Hippocampal formation (tissue), 2 donors: Measurements from ENCODE around the gene CYB5R3.
"Not testable (repeated sequence)": the region's sequence is repeated elsewhere in the genome, so short reads cannot be mapped to it uniquely, and the experiment has no call there.

ENCODE experiments used
- DNase-seq, 2 donors: peaks; one replicate each; lab custom pipeline; 2025; lab: John Stamatoyannopoulos, UW

Gene CYB5R3

DNA sequence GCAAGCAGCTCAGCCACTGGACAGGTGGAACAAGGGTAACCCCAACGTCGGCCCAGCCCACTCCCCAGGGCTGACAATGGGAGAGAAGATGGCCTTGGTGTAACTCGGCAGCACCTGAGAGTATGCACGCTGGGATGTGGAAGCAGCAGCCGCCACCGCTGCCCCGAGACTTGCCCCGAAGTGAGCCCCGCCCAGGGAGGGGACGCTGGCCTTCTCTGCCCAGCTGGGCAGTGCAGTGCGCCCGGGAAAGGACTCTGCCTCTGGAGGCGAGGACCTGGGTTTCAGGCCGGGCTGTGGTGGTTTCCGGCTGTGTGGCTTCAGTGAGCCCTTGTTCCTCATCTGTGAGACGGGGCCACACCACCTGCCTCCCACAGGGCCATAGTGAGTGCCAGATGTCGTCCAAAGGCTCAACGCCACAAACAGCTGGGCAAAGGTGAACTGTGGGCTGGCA lies 25.9 kb downstream of the CYB5R3 start:
- no peak for DNase-seq

GRCh38 chr22:42622061-42622710 lies 27.0 kb downstream of the CYB5R3 start:
- DNase-seq, result no peak

- DNase-seq, result no peak
Measured at GRCh38 chr22:42621505-42622002, 27.6 kb downstream of the CYB5R3 start.

DNA sequence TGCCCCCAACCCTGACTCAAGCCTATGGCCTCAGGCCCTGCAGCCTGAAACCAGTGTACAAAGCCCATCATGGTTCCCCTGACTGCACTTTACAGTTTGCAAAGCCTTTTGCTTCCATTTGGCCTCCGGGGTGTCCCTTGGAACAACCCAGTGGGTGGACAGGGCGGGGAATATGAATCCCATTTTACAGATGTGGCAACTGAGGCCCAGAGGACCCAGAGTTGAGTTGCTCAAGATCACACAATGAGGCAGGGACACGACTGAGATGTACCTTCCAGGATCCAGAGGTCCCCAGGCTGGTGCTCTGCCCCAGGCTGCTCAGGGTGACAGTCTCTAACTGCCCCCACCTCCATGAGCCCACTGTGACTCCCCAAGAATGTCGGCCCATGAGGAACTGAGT lies 29.1 kb downstream of the CYB5R3 start:
- no peak for DNase-seq

DNA sequence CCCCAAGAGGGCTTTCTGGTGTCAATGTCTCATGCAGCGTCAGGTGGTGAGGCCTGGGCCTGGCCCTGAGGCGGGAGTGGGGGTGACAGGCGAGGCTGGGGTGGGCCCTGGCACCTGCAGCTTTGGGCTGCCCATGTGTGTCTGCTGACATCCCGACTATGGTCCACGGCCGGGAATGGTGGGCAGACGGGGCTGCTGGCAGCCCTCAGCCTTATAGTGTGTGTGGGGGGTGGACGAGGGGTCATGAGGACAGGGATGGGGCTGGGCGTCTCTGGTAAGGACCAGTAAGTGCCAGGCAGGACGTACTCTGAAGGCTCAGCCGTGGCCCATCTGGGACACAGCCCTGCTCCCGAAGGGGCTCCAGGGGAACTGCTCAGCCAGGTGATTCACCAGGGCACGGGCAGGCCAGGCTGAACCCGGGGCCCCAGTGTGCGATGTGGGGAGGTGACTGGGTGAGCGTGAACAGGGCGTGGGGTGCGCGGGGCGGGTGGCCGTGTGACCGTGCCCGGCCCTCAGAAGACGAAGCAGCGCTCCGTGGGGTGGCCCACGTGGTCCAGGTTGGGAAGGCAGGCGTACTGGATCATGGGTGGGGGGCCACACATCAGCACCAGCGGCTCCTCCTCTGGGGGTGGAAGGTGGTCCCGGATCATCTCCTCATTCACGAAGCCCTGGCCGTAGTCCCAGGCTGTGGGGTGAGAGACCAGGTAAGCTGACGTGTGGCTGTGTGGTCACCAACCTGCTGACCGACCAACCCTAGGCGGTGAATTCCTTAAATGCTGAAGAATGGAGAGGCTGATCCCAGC lies 29.7 kb downstream of the CYB5R3 start:
- DNase-seq, result no peak

GRCh38 chr22:42617155-42617983 lies 31.8 kb downstream of the CYB5R3 start:
- DNase-seq, result no peak

GRCh38 chr22:42615860-42616175 lies 33.4 kb downstream of the CYB5R3 start:
- not testable (repeated sequence) for DNase-seq

DNA sequence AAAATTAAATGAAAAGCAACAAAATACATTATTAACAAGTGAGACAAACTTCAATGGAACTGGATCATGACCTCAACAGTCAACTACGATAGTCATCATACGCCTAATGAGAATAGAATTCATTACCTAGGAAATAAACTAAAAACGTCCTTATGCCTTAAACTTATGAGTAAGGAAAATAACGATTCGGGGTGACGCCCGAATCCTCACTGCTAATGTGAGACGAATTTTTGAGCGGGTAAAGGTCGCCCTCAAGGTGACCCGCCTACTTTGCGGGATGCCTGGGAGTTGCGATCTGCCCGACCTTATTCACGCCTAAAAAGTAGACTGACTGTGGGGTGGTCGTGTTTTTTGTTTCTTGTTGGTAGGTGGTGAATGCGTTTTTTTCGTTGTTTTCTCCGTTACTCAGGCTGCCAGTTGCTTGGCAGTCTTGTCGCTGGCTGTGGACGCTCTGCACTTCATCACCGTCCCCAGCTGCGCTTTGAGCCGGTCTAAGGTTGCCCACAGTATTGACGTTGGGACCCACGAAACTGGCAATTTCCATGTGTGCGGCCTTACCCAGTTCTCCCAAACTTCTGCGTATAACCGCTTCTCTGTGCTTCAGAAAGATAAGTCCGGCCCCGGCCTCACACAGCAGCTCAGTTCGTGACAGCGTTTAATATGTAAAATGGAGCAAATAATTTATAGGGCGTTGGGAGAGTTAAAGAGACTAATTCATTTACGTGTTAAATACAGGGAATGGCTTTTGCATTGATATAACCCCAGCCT lies 33.9 kb downstream of the CYB5R3 start:
- peak; percentile 63 to 98 for DNase-seq

DNA sequence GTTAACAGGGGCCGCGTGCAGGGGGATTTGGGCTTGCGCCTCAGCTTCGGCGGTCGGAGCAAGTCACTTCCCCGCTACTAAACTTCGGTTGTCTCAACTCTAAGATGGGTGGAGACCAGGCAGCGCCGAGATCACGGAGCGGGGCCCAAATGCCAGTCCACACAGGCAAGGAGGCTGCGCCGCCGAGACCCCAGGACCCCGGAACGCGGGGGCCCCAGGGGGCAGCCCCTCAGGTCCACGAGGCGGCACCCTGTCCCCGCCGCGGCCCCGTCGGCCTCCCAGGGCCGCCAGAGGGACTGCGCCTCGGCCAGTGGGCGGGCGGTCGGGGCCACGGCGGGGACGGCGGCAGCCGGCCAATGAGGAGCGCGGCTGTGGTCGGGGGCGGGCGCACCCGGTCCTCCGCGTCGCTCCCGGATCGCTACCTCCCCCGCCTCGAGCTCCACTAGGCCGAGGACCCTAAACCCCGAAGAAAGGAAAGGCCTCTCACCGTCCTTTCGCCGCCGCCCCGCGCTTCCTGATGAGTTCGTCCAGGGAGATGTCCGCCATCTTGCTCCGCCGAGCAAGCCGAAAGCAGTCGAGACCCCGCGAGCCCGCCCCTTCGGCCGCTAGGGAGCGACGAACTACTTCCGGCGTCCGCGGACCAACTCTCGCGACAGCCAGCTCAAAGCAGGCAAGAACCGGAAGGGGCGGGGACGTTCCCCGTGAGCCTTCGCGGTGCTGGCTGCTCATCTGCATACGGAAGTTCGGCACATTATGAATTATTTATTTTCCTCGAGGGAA lies 34.7 kb downstream of the CYB5R3 start, which contains the start of gene POLDIP3:
Gene POLDIP3, minus strand, starts transcription at position 572 of the 780 bp plus-strand sequence. Its CDS starts 26 bp downstream, at position 546.
- peak; percentile 96 to 98 for DNase-seq

- DNase-seq, result no peak
Measured at GRCh38 chr22:42613872-42614301, 35.3 kb downstream of the CYB5R3 start.

DNA sequence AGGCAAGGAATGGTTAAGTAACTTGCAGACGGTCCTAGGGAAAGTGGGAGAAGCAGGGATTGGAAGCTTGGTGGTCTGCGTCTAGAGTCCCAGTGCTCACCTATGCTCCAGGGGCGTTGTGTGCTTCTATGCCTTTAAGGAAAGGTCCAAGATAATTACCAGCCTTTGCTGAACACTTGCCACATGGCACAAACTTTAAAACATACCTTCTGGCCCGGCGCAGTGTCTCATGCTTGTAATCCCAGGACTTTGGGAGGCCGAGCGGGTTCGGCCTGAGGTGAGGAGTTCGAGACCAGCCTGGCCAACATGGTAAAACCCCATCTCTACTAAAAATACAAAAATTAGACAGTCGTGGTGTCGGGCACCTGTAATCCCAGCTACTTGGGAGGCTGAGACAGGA lies 36.9 kb downstream of the CYB5R3 start:
- no peak for DNase-seq

DNA sequence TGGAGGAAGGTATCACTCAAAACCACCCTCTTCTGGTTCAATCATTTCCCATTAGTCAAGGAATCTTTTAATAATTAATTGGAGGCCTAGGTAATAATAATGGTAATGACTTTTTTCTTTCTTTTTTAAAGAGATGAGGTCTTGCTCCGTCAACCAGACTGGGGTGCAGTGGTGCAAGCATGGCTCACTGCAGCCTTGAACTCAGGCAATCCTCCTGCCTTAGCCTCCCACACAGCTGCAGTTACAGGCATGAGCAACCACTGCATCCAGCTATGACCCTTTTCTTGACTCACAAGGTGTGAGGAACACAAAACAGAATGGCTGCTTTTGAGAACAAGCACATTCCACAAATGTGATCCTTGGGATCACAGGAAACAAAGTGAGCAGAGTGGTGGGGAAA lies 38.1 kb downstream of the CYB5R3 start:
- DNase-seq, result no peak

GRCh38 chr22:42610186-42610585 lies 39.0 kb downstream of the CYB5R3 start:
- DNase-seq, result no peak

GRCh38 chr22:42608823-42609361 lies 40.3 kb downstream of the CYB5R3 start:
- peak; percentile 55 to 68 for DNase-seq

DNA sequence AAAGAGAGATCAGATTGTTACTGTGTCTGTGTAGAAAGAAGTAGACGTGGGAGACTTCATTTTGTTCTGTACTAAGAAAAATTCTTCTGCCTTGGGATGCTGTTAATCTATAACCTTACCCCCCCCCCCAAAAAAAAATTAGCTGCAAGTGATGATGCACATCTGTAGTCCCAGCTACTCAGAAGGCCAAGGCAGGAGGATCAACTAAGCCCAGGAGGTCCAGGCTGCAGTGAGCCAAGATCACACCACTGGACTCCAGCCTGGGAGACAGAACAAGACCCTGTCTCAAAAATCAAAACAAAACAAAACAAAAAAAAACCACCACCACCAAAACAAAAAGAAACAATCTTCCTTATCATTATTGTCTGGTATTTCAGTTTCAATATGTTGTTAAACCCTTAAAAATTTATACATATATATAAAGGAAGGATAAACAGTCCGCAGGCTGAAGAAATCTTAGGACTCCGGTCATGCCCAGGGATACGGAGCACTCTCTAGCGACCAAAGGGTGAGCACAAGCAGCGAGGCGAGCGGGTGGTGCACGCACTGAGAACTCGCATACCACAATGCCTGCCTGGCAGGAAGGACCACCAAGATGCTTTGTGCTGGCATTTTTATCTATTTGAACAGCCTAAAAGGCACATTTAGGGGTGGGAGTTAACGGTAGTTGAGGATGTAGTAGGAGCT lies 40.9 kb downstream of the CYB5R3 start:
- peak in 1 of 2 donors; percentile 68 for DNase-seq

- not testable (repeated sequence) for DNase-seq
Measured at GRCh38 chr22:42607641-42608040, 41.6 kb downstream of the CYB5R3 start.

GRCh38 chr22:42604403-42604802 lies 44.8 kb downstream of the CYB5R3 start:
- DNase-seq, result no peak

- no peak for DNase-seq
Measured at GRCh38 chr22:42603427-42603826, 45.8 kb downstream of the CYB5R3 start.

GRCh38 chr22:42602470-42602869 lies 46.7 kb downstream of the CYB5R3 start:
- DNase-seq, result no peak
